Lung (tissue), 12 donors: ENCODE measurements around the gene LRRC51. TPM values are rescaled to one million over a fixed set of nuclear protein-coding genes. Genes with fewer than 3 reads are reported as not detected.
"Not testable (repeated sequence)": the region's sequence is repeated elsewhere in the genome, so short reads cannot be mapped to it uniquely, and the experiment has no call there.

Source experiments
- ATAC-seq: fragments of 200-7000 bp; cut with Tn5 transposase; one replicate; pipeline ENCODE4 v1.9.1; 2020; ENCODE audit warnings: moderate number of reproducible peaks; ENCODE audit not compliant: insufficient read depth, low FRiP score
- DNase-seq, 3 donors: peaks; one replicate each; pipeline ENCODE4 v3.0.0-alpha.2; 2013 to 2017
- H3K27ac ChIP-seq, 2 donors: one replicate each; pipeline ENCODE4 v1.5.1; 2013; ENCODE audit warnings: mild to moderate bottlenecking in 2 of 2, moderate library complexity in 2 of 2, control low read depth in 1 of 2, inconsistent platforms in 1 of 2, low read depth in 1 of 2, low read length in 1 of 2
- H3K27me3 ChIP-seq, 3 donors: one replicate each; pipeline ENCODE4 v1.5.1; 2013; ENCODE audit warnings: low read length in 2 of 3; ENCODE audit not compliant: control insufficient read depth in 3 of 3, insufficient read depth in 3 of 3
- H3K36me3 ChIP-seq, 4 donors: one replicate each; pipeline ENCODE4 v1.5.1; 2013; ENCODE audit warnings: low read length in 4 of 4, mild to moderate bottlenecking in 1 of 4, moderate library complexity in 1 of 4; ENCODE audit not compliant: control insufficient read depth in 4 of 4, insufficient read depth in 4 of 4
- H3K4me1 ChIP-seq, 5 donors: one replicate each; pipeline ENCODE4 v1.5.1; 2013; ENCODE audit warnings: low read length in 5 of 5, mild to moderate bottlenecking in 2 of 5, moderate library complexity in 1 of 5; ENCODE audit not compliant: control insufficient read depth in 5 of 5, insufficient read depth in 5 of 5
- H3K4me3 ChIP-seq: one replicate; pipeline ENCODE4 v1.5.1; 2013; ENCODE audit warnings: mild to moderate bottlenecking, control low read depth, moderate library complexity
- H3K9ac ChIP-seq, 2 donors: one replicate each; pipeline ENCODE4 v1.5.1; 2013; ENCODE audit warnings: low read length in 2 of 2, control low read depth in 1 of 2; ENCODE audit not compliant: insufficient read depth in 1 of 2
- H3K9me3 ChIP-seq, 4 donors: one replicate each; pipeline ENCODE4 v1.5.1; 2013; ENCODE audit warnings: low read length in 3 of 4, mild to moderate bottlenecking in 1 of 4, moderate library complexity in 1 of 4; ENCODE audit not compliant: control insufficient read depth in 4 of 4, insufficient read depth in 3 of 4
- CTCF ChIP-seq: IDR thresholded peaks from 2 replicates; pipeline ENCODE4 v1.5.1; 2012; ENCODE audit warnings: mild to moderate bottlenecking; ENCODE audit errors: control extremely low read depth, extremely low read depth
- WGBS, 2 donors: extraction: QIAGEN DNeasy Blood & Tissue Kit; methylation state at CpG; one replicate each; pipeline ENCODE4 v1.1.7; 2013; 5-methylcytosine and 5-hydroxymethylcytosine counted together
- polyA plus RNA-seq, 2 donors: library from polyadenylated mRNA; stranded (reverse); fragments of 200-250 nt; gene quantifications; one replicate each; pipeline ENCODE4 v1.2.1, GENCODE V29; 2013
- total RNA-seq, 2 donors: library from RNA; depleted of rRNA in 1 of 2; stranded (reverse); fragments of >200 nt in 1 of 2; gene quantifications; one replicate each; pipeline ENCODE4 v1.2.1, GENCODE V29; 2014 to 2021
- donor health status: control.
- donor health status: control.
- donor health status: Bipolar disorder and iron deficiency.
- donor health status: healthy.
- donor health status: DM: yes; HTN: yes; CAD: no.

LRRC51 gene
- total and polyA plus RNA-seq, 4 donors = 10.4 to 29.6 (median 19.8) TPM

- no peak overlapping the region for H3K27ac ChIP-seq
- ATAC-seq (no peak), DNase-seq (peak; percentile 10 to 44 (median 42))
- H3K27me3 ChIP-seq = no peaks in the 10 kb centered on the region
- peaks cover 0 to 5% (median 0%) of the 10 kb centered on the region in 5 donors for H3K4me1 ChIP-seq
- H3K36me3 ChIP-seq = no peaks in the 10 kb centered on the region
- 79 to 84% methylated on average over 12 of the region's 12 CpGs for WGBS, 2 donors
- H3K9ac ChIP-seq = no peak overlapping the region
- H3K9me3 ChIP-seq = peaks cover 0 to 2% (median 0%) of the 10 kb centered on the region in 4 donors
- no peak for TF ChIP-seq CTCF
- no peak overlapping the region for H3K4me3 ChIP-seq
These were observed 58.3 kb downstream of the LRRC51 start for GRCh38 chr11:72138821-72139390.

- H3K9me3 ChIP-seq = peaks cover 0 to 2% (median 0%) of the 10 kb centered on the region in 4 donors
- no peak overlapping the region for H3K27ac ChIP-seq
- peaks cover 0 to 5% (median 0%) of the 10 kb centered on the region in 5 donors for H3K4me1 ChIP-seq
- H3K4me3 ChIP-seq = no peak overlapping the region
- H3K36me3 ChIP-seq = no peaks in the 10 kb centered on the region
- 94 to 95% methylated on average over 11 of the region's 11 CpGs for WGBS, 2 donors
- H3K9ac ChIP-seq = no peak overlapping the region
- no peaks in the 10 kb centered on the region for H3K27me3 ChIP-seq
- DNase-seq = no peak
- ATAC-seq = no peak
- TF ChIP-seq CTCF = no peak
These were observed 58.9 kb downstream of the LRRC51 start for GRCh38 chr11:72139500-72139899.

- H3K27ac ChIP-seq = no peak overlapping the region
- WGBS, 2 donors = 97 to 98% methylated on average over 2 of the region's 2 CpGs
- no peaks in the 10 kb centered on the region for H3K27me3 ChIP-seq
- no peak overlapping the region for H3K4me3 ChIP-seq
- no peak overlapping the region for H3K9ac ChIP-seq
- peaks cover 0 to 2% (median 0%) of the 10 kb centered on the region in 4 donors for H3K9me3 ChIP-seq
- ATAC-seq (no peak), DNase-seq (no peak)
- peaks cover 0 to 5% (median 0%) of the 10 kb centered on the region in 5 donors for H3K4me1 ChIP-seq
- no peaks in the 10 kb centered on the region for H3K36me3 ChIP-seq
- TF ChIP-seq CTCF = no peak
These were observed 60.0 kb downstream of the LRRC51 start for GRCh38 chr11:72140661-72141060.

- no peak for TF ChIP-seq CTCF
- Histone ChIP-seq H3K27me3 (no peaks in the 10 kb centered on the region), H3K9me3 (no peaks in the 10 kb centered on the region), H3K4me1 (peaks cover 0 to 5% (median 0%) of the 10 kb centered on the region in 5 donors), H3K36me3 (no peaks in the 10 kb centered on the region), H3K27ac (no peak overlapping the region), H3K4me3 (no peak overlapping the region), H3K9ac (no peak overlapping the region)
- DNase-seq (no peak), ATAC-seq (no peak)
- 75 to 77% methylated on average over 3 of the region's 3 CpGs for WGBS, 2 donors
These were observed 60.4 kb downstream of the LRRC51 start for GRCh38 chr11:72141066-72141465.

- not testable (repeated sequence) for ATAC-seq, H3K27me3 ChIP-seq, H3K27ac ChIP-seq, H3K4me3 ChIP-seq, DNase-seq, H3K9me3 ChIP-seq, H3K9ac ChIP-seq, H3K4me1 ChIP-seq, H3K36me3 ChIP-seq
- WGBS, 2 donors = 68% methylated on average over 1 of the region's 1 CpG; no CpG with 5 or more reads in 1 of the 2 donors
These were observed 61.4 kb downstream of the LRRC51 start for GRCh38 chr11:72142086-72142485.
